ENCODE data around the gene FGF2.
A peak's percentile ranks its signal among the peaks of the same experiment; 100 is the strongest.
"Not testable (repeated sequence)": the region's sequence is repeated elsewhere in the genome, so short reads cannot be mapped to it uniquely, and the experiment has no call there.

FGF2 gene

GRCh38 chr4:122861172-122861943 lies 34.7 kb downstream of the FGF2 start:
- no peak for DNase-seq (ENCODE audit: extremely low read depth, low read depth)
- TF ChIP-seq CTCF (IDR thresholded peaks at IDR 0.05; ENCODE audit: low read depth, low read length), result no peak

GRCh38 chr4:122863639-122864038 lies 37.0 kb downstream of the FGF2 start:
- TF ChIP-seq CTCF (IDR thresholded peaks at IDR 0.05; ENCODE audit: low read depth, low read length), result no peak
- no peak for DNase-seq (ENCODE audit: extremely low read depth, low read depth)

GRCh38 chr4:122865425-122865824 lies 38.8 kb downstream of the FGF2 start:
- DNase-seq (ENCODE audit: extremely low read depth, low read depth), result peak; percentile 18
- no peak for TF ChIP-seq CTCF (IDR thresholded peaks at IDR 0.05; ENCODE audit: low read depth, low read length)

GRCh38 chr4:122868235-122868634 lies 41.6 kb downstream of the FGF2 start:
- not testable (repeated sequence) for DNase-seq (ENCODE audit: extremely low read depth, low read depth)

GRCh38 chr4:122873146-122873545 lies 46.5 kb downstream of the FGF2 start:
- no peak for DNase-seq (ENCODE audit: extremely low read depth, low read depth)
- no peak for TF ChIP-seq CTCF (IDR thresholded peaks at IDR 0.05; ENCODE audit: low read depth, low read length)

GRCh38 chr4:122873821-122874593 lies 47.4 kb downstream of the FGF2 start:
- DNase-seq (ENCODE audit: extremely low read depth, low read depth), result peak; percentile 22
- no peak for TF ChIP-seq CTCF (IDR thresholded peaks at IDR 0.05; ENCODE audit: low read depth, low read length)

- DNase-seq (ENCODE audit: extremely low read depth, low read depth), result no peak
- TF ChIP-seq CTCF (IDR thresholded peaks at IDR 0.05; ENCODE audit: low read depth, low read length), result no peak
These were observed 49.3 kb downstream of the FGF2 start for GRCh38 chr4:122875949-122876348.

All from AG09319 (cell line).